HCT116 (cell line): ENCODE data around the gene PSMC3. TPM values are rescaled to one million over a fixed set of nuclear protein-coding genes. Genes with fewer than 3 reads are reported as not detected.

Source experiments
- ATAC-seq: fragments of 200-7000 bp; cut with Tn5 transposase; 2 replicates; pipeline ENCODE4 v1.9.1; 2020; ENCODE audit warnings: mild to moderate bottlenecking, moderate library complexity
- BruUV-seq: library from RNA; stranded (reverse); fragments of 400-500 nt; replicated peaks from 2 replicates; lab custom pipeline; 2021; lab: Mats Ljungman, UMichigan
- CTCF ChIA-PET: fragments of 300-600 bp; sonication (Branson Sonifier 250); formaldehyde crosslinking; loops from one replicate; lab custom pipeline; 2021; ENCODE audit warnings: antibody characterized with exemption; lab: Charles Lee
- POLR2A ChIA-PET: fragments of 300-600, 350-600 bp; sonication (Branson Sonifier 250); formaldehyde crosslinking; loops from one replicate; lab custom pipeline; 2021; ENCODE audit warnings: antibody characterized with exemption; lab: Charles Lee
- RAD21 ChIA-PET, 2 experiments: fragments of 300-600 bp; sonication (Branson Sonifier 250); formaldehyde crosslinking; loops; one replicate each; lab custom pipeline; 2023; ENCODE audit warnings: low total read pairs in 2 of 2; ENCODE audit not compliant: uncharacterized antibody in 2 of 2, unreplicated experiment in 2 of 2, low non-redundant PET in 1 of 2; lab: Charles Lee
- DNase-seq: peaks from one replicate; pipeline ENCODE4 v3.0.0-alpha.2; 2010; ENCODE audit warnings: low read depth, low spot score
- H2AFZ ChIP-seq: fragments of 200-600 bp; shearing (Covaris generic), sonication (generic); 2 replicates; pipeline ENCODE4 v1.6.1; 2017; ENCODE audit warnings: low read depth, mixed run types, mixed read lengths, antibody characterized with exemption, low read length; ENCODE audit not compliant: poor library complexity, severe bottlenecking
- H3K27ac ChIP-seq: 2 replicates; pipeline ENCODE4 v1.5.1; 2012; ENCODE audit warnings: low read depth, low read length
- H3K27me3 ChIP-seq: fragments of 200-600 bp; sonication (generic); 2 replicates; pipeline ENCODE4 v1.6.1; 2016; ENCODE audit warnings: mixed run types, low read length, mixed read lengths; ENCODE audit not compliant: insufficient read depth
- H3K36me3 ChIP-seq, 2 experiments: fragments of 200-500 bp in 1 of 2; fragments of 200-600 bp in 1 of 2; sonication (Bioruptor generic) in 1 of 2; sonication (generic) in 1 of 2; 2 replicates each; pipeline versions ENCODE4 v1.5.1 to v1.6.1; 2014 to 2016; ENCODE audit warnings: low read length in 2 of 2, inconsistent platforms in 1 of 2, mixed read lengths in 1 of 2, mixed run types in 1 of 2; ENCODE audit not compliant: insufficient read depth in 2 of 2, control insufficient read depth in 1 of 2
- H3K4me1 ChIP-seq, 2 experiments: fragments of 200-600 bp in 1 of 2; sonication (generic) in 1 of 2; 2 replicates each; pipeline versions ENCODE4 v1.5.1 to v1.6.1; 2012 to 2017; ENCODE audit warnings: low read length in 2 of 2, inconsistent platforms in 1 of 2, mild to moderate bottlenecking in 1 of 2, mixed read lengths in 1 of 2, mixed run types in 1 of 2, moderate library complexity in 1 of 2; ENCODE audit not compliant: insufficient read depth in 2 of 2, control insufficient read depth in 1 of 2
- H3K4me2 ChIP-seq: fragments of 200-600 bp; sonication (generic); 2 replicates; pipeline ENCODE4 v1.6.1; 2017; ENCODE audit warnings: mixed run types, low read length, mixed read lengths
- H3K4me3 ChIP-seq, 2 experiments: fragments of 200-600 bp in 1 of 2; sonication (generic) in 1 of 2; replicated peaks in 1 of 2; 2 replicates each; pipeline ENCODE4 v1.5.1; 2011 to 2016; ENCODE audit warnings: low read length in 2 of 2, control low read depth in 1 of 2, low read depth in 1 of 2, mild to moderate bottlenecking in 1 of 2, mixed read lengths in 1 of 2, mixed run types in 1 of 2
- H3K79me2 ChIP-seq: fragments of 200-600 bp; sonication (generic); 2 replicates; pipeline ENCODE4 v1.6.1; 2017; ENCODE audit warnings: mild to moderate bottlenecking, mixed run types, low read length, moderate library complexity, mixed read lengths; ENCODE audit not compliant: insufficient read depth
- H3K9ac ChIP-seq: fragments of 200-600 bp; sonication (generic); 2 replicates; pipeline ENCODE4 v1.6.1; 2016; ENCODE audit warnings: low read length, mixed read lengths
- H3K9me2 ChIP-seq: fragments of 200-600 bp; sonication (generic), shearing (Covaris generic); 2 replicates; pipeline ENCODE4 v1.6.1; 2017; ENCODE audit warnings: mixed run types, mild to moderate bottlenecking, moderate library complexity; ENCODE audit not compliant: insufficient read depth
- H3K9me3 ChIP-seq, 2 experiments: fragments of 200-500 bp in 1 of 2; fragments of 200-600 bp in 1 of 2; sonication (Bioruptor generic) in 1 of 2; sonication (generic) in 1 of 2; 2 replicates each; pipeline ENCODE4 v1.6.1; 2014 to 2017; ENCODE audit warnings: low read length in 2 of 2, mixed read lengths in 2 of 2, inconsistent platforms in 1 of 2, low read depth in 1 of 2, mild to moderate bottlenecking in 1 of 2, mixed run types in 1 of 2, moderate library complexity in 1 of 2; ENCODE audit not compliant: control insufficient read depth in 1 of 2, insufficient read depth in 1 of 2
- H4K20me1 ChIP-seq: fragments of 200-600 bp; sonication (generic), shearing (Covaris generic); 2 replicates; pipeline ENCODE4 v1.6.1; 2017; ENCODE audit warnings: mixed run types, mild to moderate bottlenecking, moderate library complexity; ENCODE audit not compliant: insufficient read depth
- ATF3 ChIP-seq: IDR thresholded peaks from 2 replicates; pipeline ENCODE4 v1.6.1; 2012
- CBX3 ChIP-seq: IDR thresholded peaks from 2 replicates; pipeline ENCODE4 v1.6.1; 2012; ENCODE audit warnings: low read depth
- CTCF ChIP-seq, 3 experiments: fragments of 200-600 bp in 1 of 3; sonication (generic) in 1 of 3; IDR thresholded peaks in 2 of 3; conservative IDR thresholded peaks in 1 of 3; 2 replicates each; pipeline ENCODE4 v1.5.1; 2012 to 2017; ENCODE audit warnings: low read depth in 2 of 3, low read length in 2 of 3, antibody characterized with exemption in 1 of 3, borderline replicate concordance in 1 of 3, control low read depth in 1 of 3, mild to moderate bottlenecking in 1 of 3, mixed read lengths in 1 of 3, mixed run types in 1 of 3, moderate library complexity in 1 of 3; ENCODE audit not compliant: insufficient read depth in 1 of 3
- EGR1 ChIP-seq: IDR thresholded peaks from 2 replicates; pipeline ENCODE4 v1.6.1; 2012; ENCODE audit warnings: low read depth
- ELF1 ChIP-seq: IDR thresholded peaks from 2 replicates; pipeline ENCODE4 v1.6.1; 2012; ENCODE audit warnings: low read depth, borderline replicate concordance
- EZH2 ChIP-seq: fragments of 200-600 bp; sonication (generic); IDR thresholded peaks from 2 replicates; pipeline ENCODE4 v1.6.1; 2017; ENCODE audit warnings: antibody characterized with exemption, mixed run types
- EZH2phosphoT487 ChIP-seq: fragments of 200-600 bp; IDR thresholded peaks from 2 replicates; pipeline ENCODE4 v1.6.1; 2018; ENCODE audit warnings: antibody characterized with exemption, borderline replicate concordance
- JUND ChIP-seq: IDR thresholded peaks from 2 replicates; pipeline ENCODE4 v1.6.1; 2012
- POLR2AphosphoS5 ChIP-seq: IDR thresholded peaks from 2 replicates; pipeline ENCODE4 v1.6.1; 2011; ENCODE audit warnings: mild to moderate bottlenecking, low read depth, low read length, moderate library complexity
- RAD21 ChIP-seq: IDR thresholded peaks from 2 replicates; pipeline ENCODE4 v1.6.1; 2012; ENCODE audit warnings: low read depth, mild to moderate bottlenecking
- SIN3A ChIP-seq: IDR thresholded peaks from 2 replicates; pipeline ENCODE4 v1.6.1; 2012; ENCODE audit warnings: low read depth
- SP1 ChIP-seq: IDR thresholded peaks from 2 replicates; pipeline ENCODE4 v1.6.1; 2012; ENCODE audit warnings: low read depth
- SRF ChIP-seq: IDR thresholded peaks from 2 replicates; pipeline ENCODE4 v1.6.1; 2012; ENCODE audit warnings: low read depth
- TCF7L2 ChIP-seq: IDR thresholded peaks from 2 replicates; pipeline ENCODE4 v1.7.0; 2011; ENCODE audit warnings: borderline replicate concordance, inconsistent platforms; ENCODE audit not compliant: insufficient read depth, insufficient read length; ENCODE audit errors: extremely low read depth
- YY1 ChIP-seq: IDR thresholded peaks from 2 replicates; pipeline ENCODE4 v1.6.1; 2011; ENCODE audit warnings: low read length, low read depth, moderate library complexity, mild to moderate bottlenecking; ENCODE audit not compliant: insufficient replicate concordance; ENCODE audit errors: extremely low read depth
- ZFX ChIP-seq: fragments of 450-650 bp; IDR thresholded peaks from 2 replicates; pipeline ENCODE4 v1.6.1; 2017
- ZNF274 ChIP-seq: fragments of 200-500 bp; sonication (Bioruptor generic); IDR thresholded peaks from 2 replicates; pipeline ENCODE4 v1.6.1; 2014; ENCODE audit warnings: mild to moderate bottlenecking, low read depth, low read length, inconsistent platforms
- intact Hi-C: fragments of 100-400 bp; cut with micrococcal nuclease; formaldehyde crosslinking; loops from 2 replicates; pipeline ENCODE4 v1.10.0; 2022
- total RNA-seq: library from RNA; stranded (reverse); gene quantifications from one replicate; pipeline ENCODE4 v1.2.1, GENCODE V29; 2021; ENCODE audit not compliant: unreplicated experiment
- TF ChIP-seq, protein P1 (sequence below): IDR thresholded peaks from 2 replicates; pipeline ENCODE4 v1.6.1; 2011; ENCODE audit warnings: mild to moderate bottlenecking, low read length, moderate library complexity; ENCODE audit not compliant: insufficient replicate concordance; ENCODE audit errors: extremely low read depth
- TF ChIP-seq, protein P2 (sequence below): IDR thresholded peaks from 2 replicates; pipeline ENCODE4 v1.6.1; 2012

Gene PSMC3
- total RNA-seq, 1 experiment from 2014 or later = 155 TPM

DNA sequence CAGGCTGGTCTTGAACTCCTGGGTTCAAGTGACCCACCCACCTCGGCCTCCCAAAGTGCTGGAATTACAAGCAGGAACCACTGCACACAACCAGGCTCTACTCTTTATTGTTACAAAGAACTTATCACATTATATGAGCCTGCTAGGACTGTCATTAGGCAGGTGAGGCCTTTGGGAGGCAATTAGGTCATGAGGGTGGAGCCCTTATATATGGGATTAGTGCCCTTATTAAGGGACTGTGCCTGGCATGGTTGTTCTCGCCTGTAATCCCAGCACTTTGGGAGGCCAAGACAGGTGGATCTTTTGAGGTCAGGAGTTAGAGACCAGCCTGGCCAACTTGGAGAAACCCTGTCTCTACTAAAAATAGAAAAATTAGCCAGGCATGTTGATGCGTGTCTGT is 10.5 kb upstream of the PSMC3 start:
- Histone ChIP-seq H3K36me3 (no peaks in the 10 kb centered on the region), H3K27me3 (no peaks in the 10 kb centered on the region), H4K20me1 (no peaks in the 10 kb centered on the region), H3K4me2 (no peak overlapping the region), H3K9me2 (no peaks in the 10 kb centered on the region), H3K4me1 (no peaks in the 10 kb centered on the region), H3K4me3 (no peak overlapping the region), H3K9ac (no peak overlapping the region), H3K27ac (no peak overlapping the region), H3K79me2 (no peaks in the 10 kb centered on the region), H3K9me3 (no peaks in the 10 kb centered on the region), H2AFZ (no peak overlapping the region)
- ChIA-PET POLR2A (no interaction called here), RAD21 (no interaction called here), CTCF (no interaction called here)
- ATAC-seq = no peak
- DNase-seq = no peak
- intact Hi-C loops = no loop called here
- no TSS peak for BruUV-seq
- TF ChIP-seq CTCF (IDR thresholded peaks at IDR 0.05 in 2 of 3, conservative IDR thresholded peaks at IDR 0.05 in 1 of 3; ENCODE audit: borderline replicate concordance in 1 of 3, insufficient read depth in 1 of 3, low read depth in 2 of 3, low read length in 2 of 3) (no peak), RAD21 (no peak), SRF (no peak), YY1 (no peak), CBX3 (no peak), TCF7L2 (no peak), SP1 (no peak), SIN3A (no peak), JUND (no peak), EZH2 (no peak), POLR2AphosphoS5 (no peak), ZFX (no peak), ELF1 (no peak), EGR1 (no peak), ZNF274 (no peak), ATF3 (no peak), EZH2phosphoT487 (no peak)
- TF ChIP-seq, protein P1, sequence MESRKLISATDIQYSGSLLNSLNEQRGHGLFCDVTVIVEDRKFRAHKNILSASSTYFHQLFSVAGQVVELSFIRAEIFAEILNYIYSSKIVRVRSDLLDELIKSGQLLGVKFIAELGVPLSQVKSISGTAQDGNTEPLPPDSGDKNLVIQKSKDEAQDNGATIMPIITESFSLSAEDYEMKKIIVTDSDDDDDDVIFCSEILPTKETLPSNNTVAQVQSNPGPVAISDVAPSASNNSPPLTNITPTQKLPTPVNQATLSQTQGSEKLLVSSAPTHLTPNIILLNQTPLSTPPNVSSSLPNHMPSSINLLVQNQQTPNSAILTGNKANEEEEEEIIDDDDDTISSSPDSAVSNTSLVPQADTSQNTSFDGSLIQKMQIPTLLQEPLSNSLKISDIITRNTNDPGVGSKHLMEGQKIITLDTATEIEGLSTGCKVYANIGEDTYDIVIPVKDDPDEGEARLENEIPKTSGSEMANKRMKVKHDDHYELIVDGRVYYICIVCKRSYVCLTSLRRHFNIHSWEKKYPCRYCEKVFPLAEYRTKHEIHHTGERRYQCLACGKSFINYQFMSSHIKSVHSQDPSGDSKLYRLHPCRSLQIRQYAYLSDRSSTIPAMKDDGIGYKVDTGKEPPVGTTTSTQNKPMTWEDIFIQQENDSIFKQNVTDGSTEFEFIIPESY = no peak
- TF ChIP-seq, protein P2, sequence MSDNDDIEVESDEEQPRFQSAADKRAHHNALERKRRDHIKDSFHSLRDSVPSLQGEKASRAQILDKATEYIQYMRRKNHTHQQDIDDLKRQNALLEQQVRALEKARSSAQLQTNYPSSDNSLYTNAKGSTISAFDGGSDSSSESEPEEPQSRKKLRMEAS = no peak
- TF ChIP-seq, all 23 proteins: peak for 0
